Measurements from ENCODE around the gene GSPT1.
"Not testable (repeated sequence)": the region's sequence is repeated elsewhere in the genome, so short reads cannot be mapped to it uniquely, and the experiment has no call there.

Gene GSPT1

GRCh38 chr16:11836650-11837244 lies 79.0 kb downstream of the GSPT1 start:
- no peaks in the 10 kb centered on the region for H3K4me1 ChIP-seq
- no peaks in the 10 kb centered on the region for H3K9me3 ChIP-seq
- peaks cover 77% of the 10 kb centered on the region for H4K20me1 ChIP-seq
- no peaks in the 10 kb centered on the region for H3K27me3 ChIP-seq
- H3K9ac ChIP-seq, result no peak overlapping the region
- no peak for TF ChIP-seq Cebpa-rat (IDR thresholded peaks at IDR 0.05)
- H3K4me3 ChIP-seq, result no peak overlapping the region
- no peak overlapping the region for H3K27ac ChIP-seq
- H3K36me3 ChIP-seq, result peaks cover 67% of the 10 kb centered on the region
- H3K4me2 ChIP-seq, result no peak overlapping the region

- TF ChIP-seq Cebpa-rat (IDR thresholded peaks at IDR 0.05), result no peak
- no peak overlapping the region for H3K27ac ChIP-seq
- no peaks in the 10 kb centered on the region for H3K9me3 ChIP-seq
- no peaks in the 10 kb centered on the region for H3K4me1 ChIP-seq
- no peak overlapping the region for H3K9ac ChIP-seq
- H3K4me3 ChIP-seq, result no peak overlapping the region
- H3K36me3 ChIP-seq, result peaks cover 60% of the 10 kb centered on the region
- no peak overlapping the region for H3K4me2 ChIP-seq
- no peaks in the 10 kb centered on the region for H3K27me3 ChIP-seq
- H4K20me1 ChIP-seq, result peaks cover 70% of the 10 kb centered on the region
Measured at GRCh38 chr16:11835891-11836649, 79.7 kb downstream of the GSPT1 start.

GRCh38 chr16:11835309-11835708 lies 80.4 kb downstream of the GSPT1 start:
- Histone ChIP-seq H3K4me2 (no peak overlapping the region), H3K9me3 (no peaks in the 10 kb centered on the region), H3K4me1 (no peaks in the 10 kb centered on the region), H3K27ac (no peak overlapping the region), H4K20me1 (peaks cover 62% of the 10 kb centered on the region), H3K36me3 (peaks cover 52% of the 10 kb centered on the region), H3K27me3 (no peaks in the 10 kb centered on the region), H3K4me3 (no peak overlapping the region), H3K9ac (no peak overlapping the region)
- TF ChIP-seq Cebpa-rat (IDR thresholded peaks at IDR 0.05), result no peak

GRCh38 chr16:11833951-11834695 lies 81.6 kb downstream of the GSPT1 start:
- Histone ChIP-seq H3K27me3 (no peaks in the 10 kb centered on the region), H3K4me3 (no peak overlapping the region), H3K4me1 (no peaks in the 10 kb centered on the region), H4K20me1 (peaks cover 50% of the 10 kb centered on the region), H3K9me3 (no peaks in the 10 kb centered on the region), H3K27ac (no peak overlapping the region), H3K9ac (no peak overlapping the region), H3K36me3 (peaks cover 41% of the 10 kb centered on the region), H3K4me2 (no peak overlapping the region)
- TF ChIP-seq Cebpa-rat (IDR thresholded peaks at IDR 0.05), result no peak

GRCh38 chr16:11828696-11829095 lies 87.1 kb downstream of the GSPT1 start:
- H3K4me2 ChIP-seq, result no peak overlapping the region
- no peaks in the 10 kb centered on the region for H3K36me3 ChIP-seq
- TF ChIP-seq Cebpa-rat (IDR thresholded peaks at IDR 0.05), result no peak
- no peak overlapping the region for H3K4me3 ChIP-seq
- H3K27ac ChIP-seq, result no peak overlapping the region
- H3K9me3 ChIP-seq, result no peaks in the 10 kb centered on the region
- no peaks in the 10 kb centered on the region for H4K20me1 ChIP-seq
- H3K9ac ChIP-seq, result no peak overlapping the region
- H3K4me1 ChIP-seq, result no peaks in the 10 kb centered on the region
- no peaks in the 10 kb centered on the region for H3K27me3 ChIP-seq

- H3K4me2 ChIP-seq, H3K36me3 ChIP-seq, H3K27ac ChIP-seq, H3K27me3 ChIP-seq, H3K9ac ChIP-seq, H4K20me1 ChIP-seq, H3K4me1 ChIP-seq, H3K4me3 ChIP-seq, H3K9me3 ChIP-seq: not testable (repeated sequence)
Measured at GRCh38 chr16:11825520-11826165, 90.1 kb downstream of the GSPT1 start.

- H3K9me3 ChIP-seq, result no peaks in the 10 kb centered on the region
- TF ChIP-seq Cebpa-rat (IDR thresholded peaks at IDR 0.05), result no peak
- H3K4me3 ChIP-seq, result no peak overlapping the region
- no peak overlapping the region for H3K4me2 ChIP-seq
- no peak overlapping the region for H3K27ac ChIP-seq
- no peaks in the 10 kb centered on the region for H4K20me1 ChIP-seq
- H3K27me3 ChIP-seq, result no peaks in the 10 kb centered on the region
- no peaks in the 10 kb centered on the region for H3K36me3 ChIP-seq
- no peaks in the 10 kb centered on the region for H3K4me1 ChIP-seq
- H3K9ac ChIP-seq, result no peak overlapping the region
Measured at GRCh38 chr16:11824362-11824761, 91.4 kb downstream of the GSPT1 start.

GRCh38 chr16:11823645-11824044 lies 92.1 kb downstream of the GSPT1 start:
- H3K27ac ChIP-seq, H3K9ac ChIP-seq, H3K4me3 ChIP-seq, H3K9me3 ChIP-seq, H4K20me1 ChIP-seq, H3K4me1 ChIP-seq, H3K4me2 ChIP-seq, H3K36me3 ChIP-seq, H3K27me3 ChIP-seq: not testable (repeated sequence)

GRCh38 chr16:11819798-11820197 lies 96.0 kb downstream of the GSPT1 start:
- no peaks in the 10 kb centered on the region for H3K36me3 ChIP-seq
- H3K9me3 ChIP-seq, result no peaks in the 10 kb centered on the region
- no peak overlapping the region for H3K4me3 ChIP-seq
- no peak overlapping the region for H3K27ac ChIP-seq
- TF ChIP-seq Cebpa-rat (IDR thresholded peaks at IDR 0.05), result no peak
- no peak overlapping the region for H3K9ac ChIP-seq
- no peaks in the 10 kb centered on the region for H3K4me1 ChIP-seq
- H4K20me1 ChIP-seq, result no peaks in the 10 kb centered on the region
- H3K4me2 ChIP-seq, result no peak overlapping the region
- H3K27me3 ChIP-seq, result no peaks in the 10 kb centered on the region

GRCh38 chr16:11818970-11819369 lies 96.8 kb downstream of the GSPT1 start:
- not testable (repeated sequence) for H3K27ac ChIP-seq, H3K9me3 ChIP-seq, H3K4me2 ChIP-seq, H3K9ac ChIP-seq, H3K4me3 ChIP-seq, H4K20me1 ChIP-seq, H3K27me3 ChIP-seq, H3K4me1 ChIP-seq, H3K36me3 ChIP-seq
